Activated CD4-positive, alpha-beta T cell treated with anti-CD3 and anti-CD28 coated beads for 24 hours (primary cell): ENCODE results near the gene HIVEP1.

Experiments
- DNase-seq, 2 donors: peaks; one replicate each; pipeline ENCODE4 v3.0.0-alpha.2; 2020; ENCODE audit warnings: low read depth in 2 of 2

The HIVEP1 gene

GRCh38 chr6:12048609-12049008 is 36.5 kb downstream of the HIVEP1 start:
- DNase-seq = no peak

- DNase-seq = no peak
These were observed 37.1 kb downstream of the HIVEP1 start for GRCh38 chr6:12049165-12049564.

- peak in 1 of 2 donors; percentile 37 for DNase-seq
These were observed 39.8 kb downstream of the HIVEP1 start for GRCh38 chr6:12051861-12052368.

GRCh38 chr6:12058172-12058961 is 46.3 kb downstream of the HIVEP1 start:
- DNase-seq = no peak

- peak; percentile 40 to 52 for DNase-seq
These were observed 48.9 kb downstream of the HIVEP1 start for GRCh38 chr6:12060780-12061609.

GRCh38 chr6:12062605-12063004 is 50.5 kb downstream of the HIVEP1 start:
- DNase-seq = no peak

- DNase-seq = no peak
These were observed 52.0 kb downstream of the HIVEP1 start for GRCh38 chr6:12064131-12064530.

- DNase-seq = no peak
These were observed 52.5 kb downstream of the HIVEP1 start for GRCh38 chr6:12064538-12065071.

- DNase-seq = no peak
These were observed 53.4 kb downstream of the HIVEP1 start for GRCh38 chr6:12065321-12066140.

GRCh38 chr6:12066297-12066696 is 54.2 kb downstream of the HIVEP1 start:
- DNase-seq = no peak

GRCh38 chr6:12068899-12069557 is 56.9 kb downstream of the HIVEP1 start:
- no peak for DNase-seq

- no peak for DNase-seq
These were observed 57.9 kb downstream of the HIVEP1 start for GRCh38 chr6:12069891-12070529.

GRCh38 chr6:12071064-12071615 is 59.0 kb downstream of the HIVEP1 start:
- DNase-seq = no peak

GRCh38 chr6:12075067-12075563 is 63.0 kb downstream of the HIVEP1 start:
- no peak for DNase-seq

GRCh38 chr6:12077021-12077710 is 65.1 kb downstream of the HIVEP1 start:
- no peak for DNase-seq

GRCh38 chr6:12078014-12078413 is 65.9 kb downstream of the HIVEP1 start:
- DNase-seq = no peak

GRCh38 chr6:12081771-12082170 is 69.7 kb downstream of the HIVEP1 start:
- DNase-seq = no peak

GRCh38 chr6:12082368-12082767 is 70.3 kb downstream of the HIVEP1 start:
- no peak for DNase-seq

- DNase-seq = no peak
These were observed 71.2 kb downstream of the HIVEP1 start for GRCh38 chr6:12083302-12083701.
